Measurements from ENCODE around the gene HIC1.

HIC1 gene

GRCh38 chr17:2076087-2076984 is 21.4 kb downstream of the HIC1 start:
- peak; percentile 62 for DNase-seq (ENCODE audit: low spot score)

- DNase-seq (ENCODE audit: low spot score) = no peak
Measured at GRCh38 chr17:2077040-2077439, 22.1 kb downstream of the HIC1 start.

- no peak for DNase-seq (ENCODE audit: low spot score)
Measured at GRCh38 chr17:2081564-2081963, 26.7 kb downstream of the HIC1 start.

DNA sequence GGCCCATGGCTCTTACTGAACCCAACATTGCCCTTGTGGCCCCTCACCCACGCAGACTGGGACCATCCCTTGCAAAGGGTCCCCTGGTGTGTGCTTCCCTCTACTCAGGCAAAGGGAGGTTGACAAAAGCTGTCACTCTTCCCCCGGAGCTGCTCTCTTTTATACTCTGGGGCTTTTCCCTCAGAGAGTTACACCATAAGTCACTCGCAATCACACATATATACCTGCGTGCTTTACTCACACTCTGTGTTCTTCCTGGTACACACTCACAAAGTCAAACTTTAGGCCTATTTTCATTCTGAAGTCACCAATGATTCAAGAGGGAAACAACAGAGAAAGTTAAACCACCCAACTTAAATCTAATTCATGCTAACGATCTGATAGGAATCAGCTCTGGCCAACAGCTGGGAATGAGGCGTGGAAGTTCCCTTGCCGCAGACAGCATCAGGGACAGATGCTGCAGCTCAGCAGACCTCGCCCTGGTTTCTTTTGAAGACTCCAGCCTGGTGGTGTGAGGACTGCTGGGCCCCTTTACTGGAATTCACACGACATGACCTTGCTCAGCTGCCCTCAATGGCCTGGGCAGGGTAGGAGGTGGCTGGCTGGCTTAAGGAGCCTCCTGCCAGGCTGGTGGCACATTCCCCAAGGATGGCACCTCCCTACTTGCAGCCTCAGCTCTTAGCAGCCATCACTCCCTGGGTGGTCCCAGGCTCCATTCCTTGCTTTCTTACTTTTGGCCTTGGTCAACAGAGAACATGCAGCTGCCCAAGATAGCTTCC is 27.3 kb downstream of the HIC1 start:
- peak; percentile 76 for DNase-seq (ENCODE audit: low spot score)

DNA sequence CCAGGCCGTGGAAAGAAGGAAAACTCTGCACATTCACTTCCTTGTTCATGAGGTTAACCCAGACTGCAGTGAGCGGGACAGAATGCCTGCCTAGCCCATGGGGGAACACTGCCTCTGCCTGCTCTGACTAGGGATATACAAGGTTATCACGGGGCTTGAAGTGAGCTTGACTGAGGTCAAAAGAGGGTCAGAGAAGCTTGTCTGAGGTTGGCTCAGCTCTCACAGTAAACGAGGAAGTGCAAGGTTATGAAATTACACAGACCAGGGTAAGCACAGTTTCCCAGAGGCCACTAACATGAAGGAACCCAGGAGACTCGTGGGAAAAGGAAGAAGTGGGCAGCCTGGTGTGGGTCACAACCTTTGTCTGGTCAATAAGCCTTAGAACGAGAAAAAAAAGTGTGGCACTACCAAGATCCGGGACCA is 28.7 kb downstream of the HIC1 start:
- DNase-seq (ENCODE audit: low spot score) = no peak

DNA sequence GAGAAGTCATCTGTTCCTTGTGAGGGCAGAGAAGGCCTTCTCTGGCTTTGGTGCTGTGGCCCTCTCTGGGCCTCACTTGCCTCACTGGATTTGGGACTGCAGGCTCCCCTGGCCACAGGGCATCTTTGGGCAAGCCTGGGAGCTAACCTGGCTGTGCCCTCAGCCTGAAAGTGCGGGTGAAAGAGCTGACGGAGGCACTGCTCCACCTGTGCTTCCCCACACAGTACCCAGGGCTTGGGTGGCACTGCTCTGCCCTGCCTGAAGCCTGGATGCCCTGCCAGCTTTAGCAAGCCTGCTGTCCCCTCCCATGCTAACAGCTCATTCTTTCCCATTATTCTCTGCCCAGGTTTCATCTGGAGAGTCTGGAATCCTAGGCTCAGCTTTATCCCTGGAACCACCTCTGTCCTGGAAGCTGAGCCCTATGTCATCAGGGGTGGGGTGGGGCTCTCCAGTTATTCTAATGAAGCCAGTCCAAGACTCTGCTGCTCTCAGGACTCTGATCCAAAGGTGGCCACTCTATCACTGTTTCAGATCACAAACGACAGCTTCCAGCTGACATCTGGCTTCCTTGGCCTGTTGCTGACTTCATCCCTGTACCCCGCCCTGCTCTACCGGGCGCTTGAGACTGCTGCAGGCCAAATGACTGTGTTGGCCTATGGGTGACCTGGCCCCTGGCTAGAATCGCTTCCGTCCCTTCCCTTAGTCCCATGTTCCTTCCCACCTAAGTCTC is 29.3 kb downstream of the HIC1 start:
- peak; percentile 88 for DNase-seq (ENCODE audit: low spot score)

DNA sequence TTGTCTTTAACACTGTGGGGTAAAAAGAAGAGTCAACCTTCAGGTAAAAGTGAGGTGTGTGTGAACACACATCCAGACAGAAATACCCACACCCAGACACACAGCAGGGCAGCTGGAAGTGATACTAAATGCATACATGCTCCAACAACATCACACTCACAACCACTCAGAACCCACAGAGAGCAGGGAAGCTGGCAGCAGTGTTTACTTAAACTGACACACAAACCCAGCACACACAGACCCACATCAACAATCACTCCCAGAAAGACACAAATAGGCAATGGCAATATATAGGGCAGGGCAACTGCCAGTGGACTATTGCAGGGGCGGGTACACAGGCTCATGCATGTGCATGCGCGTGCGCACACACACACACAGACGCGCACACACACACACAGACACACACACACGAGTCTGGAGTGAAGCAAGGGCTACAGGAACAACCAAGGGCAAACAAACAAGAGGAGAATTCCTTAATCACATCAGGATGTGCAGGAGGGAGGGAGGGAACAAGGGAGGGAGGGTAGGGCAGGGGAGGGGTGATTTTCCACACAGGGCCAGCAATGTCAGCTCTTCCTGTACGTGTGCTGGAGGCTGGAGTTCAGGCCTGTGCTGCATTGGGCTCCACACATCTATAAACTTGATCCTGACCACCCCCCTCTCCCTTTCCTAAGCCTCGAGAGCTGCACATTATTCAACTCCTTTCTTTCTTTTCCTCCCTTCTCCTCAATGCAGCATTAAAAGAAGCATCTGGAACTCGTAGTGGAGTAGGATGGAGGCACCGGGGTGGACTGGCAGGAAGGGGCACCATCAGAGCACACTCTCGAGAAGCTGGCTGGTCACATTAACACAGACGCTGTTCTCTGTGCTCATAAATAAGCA is 30.1 kb downstream of the HIC1 start:
- peak; percentile 68 for DNase-seq (ENCODE audit: low spot score)

DNA sequence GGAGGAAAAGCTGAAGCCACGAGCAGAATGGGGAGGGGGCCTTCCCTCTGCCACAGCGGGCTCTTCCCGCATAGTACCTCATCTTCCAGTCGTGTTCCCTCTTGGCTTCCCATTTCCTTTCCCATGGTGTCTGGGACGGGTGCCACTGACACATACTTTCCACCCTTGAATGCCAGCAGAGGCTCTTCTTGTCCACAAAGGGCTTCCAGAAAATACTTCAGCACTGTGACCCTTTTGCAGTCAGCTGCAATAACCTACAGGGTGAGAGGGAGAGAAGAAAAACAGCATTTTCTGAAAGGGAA is 30.7 kb downstream of the HIC1 start:
- DNase-seq (ENCODE audit: low spot score) = no peak

- DNase-seq (ENCODE audit: low spot score) = no peak
Measured at GRCh38 chr17:2086306-2086705, 31.4 kb downstream of the HIC1 start.

DNA sequence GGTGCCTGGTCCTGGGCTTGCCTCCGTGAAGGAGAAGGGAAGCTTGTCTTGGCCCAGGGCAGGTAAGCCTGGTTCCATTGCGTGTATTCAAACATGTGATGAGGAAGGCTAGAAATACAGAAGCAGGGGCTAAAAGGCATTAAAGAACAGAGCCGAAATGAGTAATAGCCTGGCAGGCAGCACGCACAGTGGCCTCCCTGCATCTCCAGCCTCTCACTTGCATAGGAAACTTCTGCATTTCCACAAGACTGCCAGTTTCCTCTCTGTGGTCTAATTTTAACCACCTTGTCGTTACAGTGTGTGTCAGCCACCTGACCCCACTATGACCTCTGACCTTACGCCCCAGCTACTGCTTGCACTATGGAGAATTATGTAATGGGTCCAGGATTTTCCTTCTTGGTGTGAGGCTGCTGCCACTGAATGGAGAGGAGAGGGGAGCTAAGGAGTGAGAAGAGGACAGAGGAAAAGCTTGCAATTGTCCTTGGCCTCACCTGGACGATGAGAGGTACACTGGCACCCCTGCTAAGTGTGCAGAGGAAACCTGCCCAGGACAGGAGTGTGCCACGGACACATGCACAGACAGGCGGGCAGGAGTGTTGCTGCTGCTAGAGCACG is 32.8 kb downstream of the HIC1 start:
- no peak for DNase-seq (ENCODE audit: low spot score)

DNA sequence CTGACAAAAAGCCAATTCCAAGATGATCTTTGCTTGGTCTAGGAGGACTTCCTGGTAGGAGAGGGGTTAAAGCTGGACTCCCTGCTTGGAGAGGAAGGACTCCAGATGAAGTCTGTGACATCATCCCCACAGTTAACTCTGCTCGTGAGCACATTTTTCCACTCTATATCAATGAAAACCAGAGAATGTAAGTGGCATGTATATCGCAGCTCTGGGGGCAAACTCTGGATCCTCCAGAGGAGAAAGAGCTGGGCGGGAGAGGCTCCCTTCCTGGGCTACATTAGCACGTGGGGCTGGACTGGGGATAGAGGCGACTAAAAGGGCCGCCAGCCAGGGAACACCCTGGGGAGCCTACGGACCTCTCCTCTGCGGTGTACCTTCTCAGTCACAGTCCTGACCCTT is 34.1 kb downstream of the HIC1 start:
- DNase-seq (ENCODE audit: low spot score) = no peak

DNA sequence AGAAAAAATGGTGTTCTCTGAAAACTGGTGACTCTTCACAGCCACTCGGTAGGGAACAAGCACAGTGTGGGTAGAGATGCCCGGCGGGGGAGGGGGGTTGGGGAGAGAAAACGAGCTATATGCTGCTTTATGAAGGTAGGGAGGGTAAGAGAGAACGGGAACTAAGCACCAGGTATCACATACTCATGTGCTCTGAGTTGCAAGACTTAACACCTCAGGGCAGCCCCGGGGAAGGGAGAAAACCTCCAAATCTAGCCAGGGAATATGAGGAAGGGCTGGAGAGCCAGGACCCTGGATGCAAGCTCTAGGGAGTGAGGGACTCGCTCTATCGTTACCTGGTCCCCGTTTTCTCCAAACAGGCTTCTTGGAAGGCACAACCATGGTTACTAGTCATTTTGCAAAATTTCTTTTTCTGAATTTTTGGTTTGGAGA is 35.3 kb downstream of the HIC1 start:
- no peak for DNase-seq (ENCODE audit: low spot score)

DNA sequence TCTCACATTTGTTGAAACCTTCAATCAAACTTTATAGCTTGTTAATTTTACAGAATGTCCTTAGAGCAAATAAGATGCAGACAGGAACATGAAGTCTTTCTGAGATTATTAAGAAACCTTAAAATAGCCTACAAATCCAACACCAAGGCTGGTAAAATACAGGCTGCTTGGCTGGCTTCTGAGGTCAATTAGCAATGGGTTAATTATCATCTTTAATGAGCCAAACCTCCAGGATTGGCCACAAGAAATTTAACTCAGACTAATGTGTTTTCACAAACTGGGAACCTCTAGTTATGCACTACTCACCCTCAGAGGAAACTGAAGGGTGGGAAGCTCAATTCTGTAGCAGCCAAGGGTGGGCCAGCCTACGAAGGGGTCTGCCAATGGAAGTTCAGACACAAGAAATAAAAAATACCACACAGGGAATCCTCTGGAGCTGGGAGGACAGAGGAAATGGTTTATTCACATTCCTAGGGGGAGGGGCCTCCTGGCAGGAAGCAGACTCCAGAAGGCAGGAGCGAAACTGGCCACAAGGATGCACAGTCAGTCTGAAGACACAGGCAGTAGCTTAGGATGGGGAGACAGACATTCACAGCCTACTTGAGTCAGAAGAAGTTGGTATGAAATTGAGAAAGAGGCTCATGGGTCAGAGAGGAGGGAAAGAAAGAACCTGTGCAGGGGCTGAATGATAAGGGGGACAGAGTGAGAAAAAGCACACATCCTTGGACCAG is 36.1 kb downstream of the HIC1 start:
- no peak for DNase-seq (ENCODE audit: low spot score)

GRCh38 chr17:2092253-2092652 is 37.4 kb downstream of the HIC1 start:
- no peak for DNase-seq (ENCODE audit: low spot score)

DNA sequence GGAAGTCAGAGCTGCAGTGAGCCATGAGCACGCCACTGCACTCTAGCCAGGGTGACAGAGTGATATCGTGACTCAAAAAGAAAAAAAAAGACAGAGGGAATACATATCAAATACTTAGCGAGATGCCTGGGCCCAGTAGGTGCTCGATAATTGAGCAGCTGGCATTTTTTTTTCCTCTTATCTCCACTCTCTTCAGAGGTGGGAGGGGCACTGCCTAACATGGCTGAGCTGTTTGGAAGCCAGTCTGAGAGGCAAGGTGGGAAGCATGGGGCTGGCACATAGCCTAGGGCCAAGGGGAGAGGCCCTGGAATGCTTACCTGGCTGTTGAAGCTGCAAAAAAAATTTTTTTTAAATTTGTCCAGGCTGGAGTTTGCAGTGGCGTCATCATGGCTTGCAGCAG is 38.4 kb downstream of the HIC1 start:
- DNase-seq (ENCODE audit: low spot score) = no peak

- no peak for DNase-seq (ENCODE audit: low spot score)
Measured at GRCh38 chr17:2094891-2095535, 40.1 kb downstream of the HIC1 start.

DNA sequence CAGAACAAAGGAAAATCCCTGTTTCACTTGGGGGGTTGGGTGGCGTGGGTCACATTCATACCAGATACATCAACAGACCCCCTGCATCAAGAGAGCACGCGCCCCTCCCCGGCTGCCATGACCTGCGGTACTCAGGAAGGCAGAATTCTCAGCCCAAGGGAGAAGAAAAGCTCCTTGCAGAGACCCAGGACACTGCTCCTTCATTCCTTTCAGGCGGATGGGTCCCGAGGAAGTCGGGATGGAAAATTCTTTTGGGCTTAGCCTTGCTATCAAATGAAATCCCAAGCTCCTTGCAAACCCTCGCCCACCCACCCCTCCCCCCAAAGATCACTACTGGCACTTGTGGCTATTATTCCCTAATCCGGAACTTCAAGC is 40.6 kb downstream of the HIC1 start:
- DNase-seq (ENCODE audit: low spot score) = no peak

DNA sequence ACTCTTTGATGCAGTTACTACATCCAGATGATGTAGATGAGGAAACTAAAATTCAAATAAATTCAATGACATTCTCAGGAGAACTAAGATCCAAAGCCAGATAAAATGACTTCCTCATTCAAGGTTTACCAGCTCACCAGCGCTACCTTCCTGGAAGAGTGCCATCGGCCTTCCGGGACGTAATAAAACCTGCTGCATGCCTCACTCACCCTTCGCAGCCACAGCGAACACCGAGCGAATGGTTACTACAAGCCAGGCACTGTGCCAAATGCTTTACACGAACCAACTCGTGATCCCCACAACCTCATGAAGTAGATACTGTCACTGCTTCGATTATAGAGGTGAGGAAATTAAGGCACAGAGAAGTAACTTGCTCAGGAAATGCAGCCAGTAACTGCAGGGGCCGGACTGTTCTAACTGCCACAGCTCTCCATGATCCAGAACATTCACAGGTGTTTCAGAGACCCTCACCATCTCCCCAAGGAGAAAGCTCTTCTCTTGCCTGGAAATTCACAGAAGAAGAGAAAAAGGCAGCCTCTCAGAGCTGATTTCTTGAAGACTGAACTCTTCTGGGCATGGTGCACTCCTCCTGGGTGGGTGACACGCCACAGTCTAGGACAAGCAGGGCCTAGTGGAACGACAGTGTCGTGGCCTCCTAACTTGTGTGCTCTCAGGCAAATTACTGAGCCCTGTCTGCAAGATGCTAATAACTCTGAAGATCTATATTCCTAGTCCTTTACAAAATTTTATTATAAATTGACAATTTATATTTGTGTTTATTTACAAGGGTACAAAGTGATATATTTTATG is 46.8 kb downstream of the HIC1 start:
- no peak for DNase-seq (ENCODE audit: low spot score)

Measured in SK-N-DZ (cell line).